Epithelial cell of esophagus (primary cell): ENCODE data around the gene B3GNT3.

Experiments used
- DNase-seq: peaks from one replicate; pipeline ENCODE4 v3.0.0; 2010; ENCODE audit warnings: low read depth
- H3K4me3 ChIP-seq: 2 replicates; pipeline ENCODE4 v1.5.1; 2011; ENCODE audit warnings: mild to moderate bottlenecking, low read length, control low read depth
- CTCF ChIP-seq: IDR thresholded peaks from 2 replicates; pipeline ENCODE4 v1.5.1; 2011; ENCODE audit warnings: low read depth, mild to moderate bottlenecking, low read length, control low read depth, inconsistent platforms; ENCODE audit not compliant: insufficient read depth; ENCODE audit errors: missing control alignments

The B3GNT3 gene

GRCh38 chr19:17752865-17753639 lies 41.9 kb upstream of the B3GNT3 start:
- DNase-seq, result no peak
- no peak for TF ChIP-seq CTCF
- no peak overlapping the region for H3K4me3 ChIP-seq

- H3K4me3 ChIP-seq, result no peak overlapping the region
- TF ChIP-seq CTCF, result no peak
- DNase-seq, result no peak
These were observed 41.0 kb upstream of the B3GNT3 start for GRCh38 chr19:17753976-17754375.

- no peak overlapping the region for H3K4me3 ChIP-seq
- DNase-seq, result peak; percentile 49
- no peak for TF ChIP-seq CTCF
These were observed 40.1 kb upstream of the B3GNT3 start for GRCh38 chr19:17754634-17755442.

GRCh38 chr19:17755443-17755890 lies 39.5 kb upstream of the B3GNT3 start:
- no peak for DNase-seq
- no peak overlapping the region for H3K4me3 ChIP-seq
- no peak for TF ChIP-seq CTCF

GRCh38 chr19:17755977-17756670 lies 38.8 kb upstream of the B3GNT3 start:
- DNase-seq, result peak; percentile 37
- H3K4me3 ChIP-seq, result no peak overlapping the region
- no peak for TF ChIP-seq CTCF

- no peak overlapping the region for H3K4me3 ChIP-seq
- no peak for TF ChIP-seq CTCF
- peak; percentile 70 for DNase-seq
These were observed 37.8 kb upstream of the B3GNT3 start for GRCh38 chr19:17757125-17757524.
